GM12891 (cell line): Measurements from ENCODE around the gene ELK4.
A peak's percentile ranks its signal among the peaks of the same experiment; 100 is the strongest.

Source experiments
- DNase-seq: peaks from one replicate; pipeline ENCODE4 v3.0.0; 2011; ENCODE audit warnings: low spot score; ENCODE audit not compliant: insufficient read length
- FAIRE-seq: peaks from 2 replicates; lab custom pipeline; 2011; peaks lifted over from hg19 to GRCh38; lab: Jason Lieb, UNC
- PAX5 ChIP-seq: IDR thresholded peaks from 2 replicates; pipeline ENCODE4 v1.6.1; 2011; ENCODE audit warnings: low read length, moderate library complexity, mild to moderate bottlenecking; ENCODE audit not compliant: insufficient read depth, severe bottlenecking
- POLR2A ChIP-seq: IDR thresholded peaks from 2 replicates; pipeline ENCODE4 v1.6.1; 2011; ENCODE audit warnings: low read depth, low read length, control low read depth
- POLR2AphosphoS5 ChIP-seq: IDR thresholded peaks from 2 replicates; pipeline ENCODE4 v1.6.1; 2011; ENCODE audit warnings: low read depth, low read length, control low read depth
- POU2F2 ChIP-seq: IDR thresholded peaks from 2 replicates; pipeline ENCODE4 v1.6.1; 2011; ENCODE audit warnings: low read depth, mild to moderate bottlenecking, control low read depth, low read length, moderate library complexity
- SPI1 ChIP-seq: IDR thresholded peaks from 2 replicates; pipeline ENCODE4 v1.6.1; 2011; ENCODE audit warnings: low read depth, low read length, control low read depth
- TAF1 ChIP-seq: IDR thresholded peaks from 2 replicates; pipeline ENCODE4 v1.6.1; 2011; ENCODE audit warnings: low read depth, low read length, control low read depth

ELK4 gene

GRCh38 chr1:205585835-205586785 is 45.7 kb downstream of the ELK4 start:
- DNase-seq (no peak), FAIRE-seq (no peak)
- TF ChIP-seq POLR2AphosphoS5 (no peak), POU2F2 (no peak), SPI1 (no peak), POLR2A (no peak), PAX5 (no peak), TAF1 (no peak)

GRCh38 chr1:205585169-205585834 is 46.5 kb downstream of the ELK4 start:
- no peak for FAIRE-seq
- TF ChIP-seq POU2F2 (no peak), PAX5 (no peak), TAF1 (no peak), POLR2AphosphoS5 (no peak), POLR2A (no peak), SPI1 (no peak)
- DNase-seq, result no peak

GRCh38 chr1:205584732-205585131 is 47.1 kb downstream of the ELK4 start:
- TF ChIP-seq POLR2A (no peak), PAX5 (no peak), TAF1 (no peak), SPI1 (no peak), POLR2AphosphoS5 (no peak), POU2F2 (no peak)
- FAIRE-seq (no peak), DNase-seq (no peak)

DNA sequence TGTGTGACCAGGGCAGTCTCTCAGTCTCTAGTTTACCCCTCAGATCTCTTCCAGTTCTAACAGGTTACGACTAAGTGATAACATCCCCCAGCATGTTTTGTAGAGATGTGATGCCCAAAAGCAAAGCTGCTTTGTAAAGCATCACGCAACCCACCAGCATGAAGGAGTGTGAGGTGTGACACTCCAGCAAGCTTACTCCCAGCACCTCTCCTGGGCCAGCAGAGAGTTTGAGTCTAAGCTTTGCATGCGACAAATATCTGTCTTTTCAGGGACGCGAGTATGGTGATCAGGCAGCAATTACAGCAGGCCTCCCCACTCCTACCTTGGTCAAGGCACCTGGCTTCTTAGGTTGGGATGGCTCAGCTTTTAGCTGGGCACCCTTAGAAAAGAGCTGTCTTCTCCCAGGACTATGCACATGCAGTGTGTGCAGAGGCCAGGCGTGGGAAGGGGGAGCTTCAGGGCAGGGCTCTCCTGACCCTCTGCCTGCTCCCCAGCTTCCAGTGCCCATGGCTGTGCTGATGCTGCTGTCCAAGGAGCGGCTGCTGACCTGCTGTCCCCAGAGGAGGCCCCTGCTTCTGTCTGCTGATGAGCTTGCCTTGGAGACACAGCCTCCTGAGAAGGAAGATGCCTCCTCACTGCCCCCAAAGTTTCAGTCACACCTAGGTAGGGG is 48.2 kb downstream of the ELK4 start:
- DNase-seq, result no peak
- peak; percentile 9 for FAIRE-seq
- no peak for TF ChIP-seq POLR2AphosphoS5
- no peak for TF ChIP-seq SPI1
- TF ChIP-seq PAX5, result no peak
- no peak for TF ChIP-seq TAF1
- no peak for TF ChIP-seq POLR2A
- TF ChIP-seq POU2F2, result no peak

GRCh38 chr1:205582471-205583291 is 49.1 kb downstream of the ELK4 start:
- no peak for DNase-seq
- no peak for FAIRE-seq
- TF ChIP-seq PAX5 (no peak), POLR2AphosphoS5 (no peak), POLR2A (no peak), POU2F2 (no peak), TAF1 (no peak), SPI1 (no peak)

GRCh38 chr1:205582046-205582445 is 49.8 kb downstream of the ELK4 start:
- no peak for FAIRE-seq
- DNase-seq, result no peak
- TF ChIP-seq TAF1, result no peak
- TF ChIP-seq PAX5, result no peak
- TF ChIP-seq POLR2A, result no peak
- no peak for TF ChIP-seq POLR2AphosphoS5
- TF ChIP-seq POU2F2, result no peak
- no peak for TF ChIP-seq SPI1

GRCh38 chr1:205581321-205581980 is 50.4 kb downstream of the ELK4 start:
- FAIRE-seq, result no peak
- TF ChIP-seq PAX5 (no peak), SPI1 (no peak), TAF1 (no peak), POU2F2 (no peak), POLR2A (no peak), POLR2AphosphoS5 (no peak)
- DNase-seq, result no peak

DNA sequence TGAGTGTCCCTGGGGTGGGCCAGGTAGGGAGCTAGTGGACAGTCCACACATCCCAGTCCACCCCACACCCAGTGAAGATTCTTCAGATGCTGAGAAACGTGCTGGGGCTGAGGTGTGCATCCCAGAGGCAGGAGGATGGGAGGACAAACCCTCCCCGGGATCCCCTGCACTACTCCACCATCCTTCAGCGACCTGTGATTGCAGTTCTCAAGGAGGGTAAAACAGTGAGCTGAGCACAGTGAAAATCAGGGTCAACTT is 51.0 kb downstream of the ELK4 start:
- FAIRE-seq (no peak), DNase-seq (no peak)
- TF ChIP-seq POLR2AphosphoS5 (no peak), POLR2A (no peak), POU2F2 (no peak), PAX5 (no peak), SPI1 (no peak), TAF1 (no peak)
